ENCODE measurements around the gene TOR1B.

DNA sequence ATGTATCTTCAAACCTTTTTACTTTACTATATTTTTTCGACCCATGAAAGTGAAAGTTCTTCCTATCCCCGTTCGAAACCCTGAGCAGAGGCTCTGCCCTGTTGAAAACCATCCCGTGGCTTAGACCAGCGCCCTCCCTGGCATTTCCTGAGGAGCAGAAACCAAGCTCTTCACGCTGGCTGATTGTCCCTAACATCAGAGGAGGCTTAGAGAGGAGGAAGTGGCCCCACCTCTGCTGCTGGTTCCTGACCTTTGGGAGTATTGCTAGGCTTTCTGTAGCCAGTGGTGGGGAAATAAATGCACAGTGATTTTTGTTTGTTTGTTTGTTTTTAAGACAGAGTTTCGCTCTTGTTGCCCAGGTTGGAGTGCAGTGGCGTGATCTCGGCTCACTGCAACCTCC is 45.9 kb upstream of the TOR1B start:
- TF ChIP-seq, protein P1, sequence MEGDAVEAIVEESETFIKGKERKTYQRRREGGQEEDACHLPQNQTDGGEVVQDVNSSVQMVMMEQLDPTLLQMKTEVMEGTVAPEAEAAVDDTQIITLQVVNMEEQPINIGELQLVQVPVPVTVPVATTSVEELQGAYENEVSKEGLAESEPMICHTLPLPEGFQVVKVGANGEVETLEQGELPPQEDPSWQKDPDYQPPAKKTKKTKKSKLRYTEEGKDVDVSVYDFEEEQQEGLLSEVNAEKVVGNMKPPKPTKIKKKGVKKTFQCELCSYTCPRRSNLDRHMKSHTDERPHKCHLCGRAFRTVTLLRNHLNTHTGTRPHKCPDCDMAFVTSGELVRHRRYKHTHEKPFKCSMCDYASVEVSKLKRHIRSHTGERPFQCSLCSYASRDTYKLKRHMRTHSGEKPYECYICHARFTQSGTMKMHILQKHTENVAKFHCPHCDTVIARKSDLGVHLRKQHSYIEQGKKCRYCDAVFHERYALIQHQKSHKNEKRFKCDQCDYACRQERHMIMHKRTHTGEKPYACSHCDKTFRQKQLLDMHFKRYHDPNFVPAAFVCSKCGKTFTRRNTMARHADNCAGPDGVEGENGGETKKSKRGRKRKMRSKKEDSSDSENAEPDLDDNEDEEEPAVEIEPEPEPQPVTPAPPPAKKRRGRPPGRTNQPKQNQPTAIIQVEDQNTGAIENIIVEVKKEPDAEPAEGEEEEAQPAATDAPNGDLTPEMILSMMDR (IDR thresholded peaks at IDR 0.05; ENCODE audit: insufficient read depth, low read length, poor library complexity, severe bottlenecking): no peak
- TF ChIP-seq EZH2phosphoT487 (conservative IDR thresholded peaks at IDR 0.05; ENCODE audit: low read length): no peak
